ENCODE data around the gene VIPAS39.

VIPAS39 gene

GRCh38 chr14:77442196-77442595 is 15.2 kb downstream of the VIPAS39 start:
- Histone ChIP-seq H4K20me1 (ENCODE audit: insufficient read depth, low read length, poor library complexity, severe bottlenecking) (no peaks in the 10 kb centered on the region), H2AFZ (ENCODE audit: low read length) (no peak overlapping the region), H3K9me2 (replicated peaks; ENCODE audit: low read depth, low read length) (no peaks in the 10 kb centered on the region), H3K9me3 (ENCODE audit: insufficient read depth, low read depth, low read length) (no peaks in the 10 kb centered on the region), H3K4me3 (ENCODE audit: low read length, poor library complexity, severe bottlenecking) (no peak overlapping the region), H3K4me2 (ENCODE audit: low read depth, low read length, poor library complexity, severe bottlenecking) (no peak overlapping the region), H3K4me1 (ENCODE audit: insufficient read depth, low read length, poor library complexity, severe bottlenecking) (no peaks in the 10 kb centered on the region), H3K27me3 (ENCODE audit: insufficient read depth, low read length, poor library complexity, severe bottlenecking) (no peaks in the 10 kb centered on the region), H3K36me3 (ENCODE audit: insufficient read depth, low read length) (peaks cover 25% of the 10 kb centered on the region; the same call in 1 of the 2 replicates), H3F3A (ENCODE audit: low read depth) (no peaks in the 10 kb centered on the region), H3K9ac (ENCODE audit: low read depth, low read length, poor library complexity, severe bottlenecking) (no peak overlapping the region), H3K79me2 (ENCODE audit: insufficient read depth, low read length) (no peaks in the 10 kb centered on the region)
- TF ChIP-seq EZH2phosphoT487 (IDR thresholded peaks at IDR 0.05; ENCODE audit: borderline replicate concordance) (no peak), CTCF (conservative IDR thresholded peaks at IDR 0.05; ENCODE audit: low read length) (no peak)

GRCh38 chr14:77439861-77440260 is 17.5 kb downstream of the VIPAS39 start:
- Histone ChIP-seq H2AFZ (ENCODE audit: low read length) (no peak overlapping the region), H3K27me3 (ENCODE audit: insufficient read depth, low read length, poor library complexity, severe bottlenecking) (no peaks in the 10 kb centered on the region), H3K36me3 (ENCODE audit: insufficient read depth, low read length) (peaks cover 30% of the 10 kb centered on the region; the same call in 1 of the 2 replicates), H3K4me1 (ENCODE audit: insufficient read depth, low read length, poor library complexity, severe bottlenecking) (no peaks in the 10 kb centered on the region), H3K9me2 (replicated peaks; ENCODE audit: low read depth, low read length) (no peaks in the 10 kb centered on the region), H3K79me2 (ENCODE audit: insufficient read depth, low read length) (no peaks in the 10 kb centered on the region), H3K4me2 (ENCODE audit: low read depth, low read length, poor library complexity, severe bottlenecking) (no peak overlapping the region), H3K4me3 (ENCODE audit: low read length, poor library complexity, severe bottlenecking) (no peak overlapping the region), H3F3A (ENCODE audit: low read depth) (no peaks in the 10 kb centered on the region), H3K9me3 (ENCODE audit: insufficient read depth, low read depth, low read length) (no peaks in the 10 kb centered on the region), H3K9ac (ENCODE audit: low read depth, low read length, poor library complexity, severe bottlenecking) (no peak overlapping the region), H4K20me1 (ENCODE audit: insufficient read depth, low read length, poor library complexity, severe bottlenecking) (no peaks in the 10 kb centered on the region)
- no peak for TF ChIP-seq EZH2phosphoT487 (IDR thresholded peaks at IDR 0.05; ENCODE audit: borderline replicate concordance)
- no peak for TF ChIP-seq CTCF (conservative IDR thresholded peaks at IDR 0.05; ENCODE audit: low read length)

GRCh38 chr14:77438596-77438995 is 18.8 kb downstream of the VIPAS39 start:
- TF ChIP-seq CTCF (conservative IDR thresholded peaks at IDR 0.05; ENCODE audit: low read length) (no peak), EZH2phosphoT487 (IDR thresholded peaks at IDR 0.05; ENCODE audit: borderline replicate concordance) (no peak)
- Histone ChIP-seq H3K4me3 (ENCODE audit: low read length, poor library complexity, severe bottlenecking) (no peak overlapping the region), H3K9me3 (ENCODE audit: insufficient read depth, low read depth, low read length) (no peaks in the 10 kb centered on the region), H3K4me1 (ENCODE audit: insufficient read depth, low read length, poor library complexity, severe bottlenecking) (no peaks in the 10 kb centered on the region), H3K79me2 (ENCODE audit: insufficient read depth, low read length) (no peaks in the 10 kb centered on the region), H3K9me2 (replicated peaks; ENCODE audit: low read depth, low read length) (no peaks in the 10 kb centered on the region), H2AFZ (ENCODE audit: low read length) (no peak overlapping the region), H3K4me2 (ENCODE audit: low read depth, low read length, poor library complexity, severe bottlenecking) (no peak overlapping the region), H3K27me3 (ENCODE audit: insufficient read depth, low read length, poor library complexity, severe bottlenecking) (no peaks in the 10 kb centered on the region), H4K20me1 (ENCODE audit: insufficient read depth, low read length, poor library complexity, severe bottlenecking) (no peaks in the 10 kb centered on the region), H3K36me3 (ENCODE audit: insufficient read depth, low read length) (peaks cover 39% of the 10 kb centered on the region; the same call in 1 of the 2 replicates), H3F3A (ENCODE audit: low read depth) (no peaks in the 10 kb centered on the region), H3K9ac (ENCODE audit: low read depth, low read length, poor library complexity, severe bottlenecking) (no peak overlapping the region)

All from Loucy (cell line).